ENCODE results near the gene UBR4.

Gene UBR4

GRCh38 chr1:19096036-19096833, 113.8 kb downstream of the UBR4 start:
- DNase-seq (ENCODE audit: low read depth, low spot score): peak; percentile 37

- no peak for DNase-seq (ENCODE audit: low read depth, low spot score)
Measured at GRCh38 chr1:19091196-19091953, 118.7 kb downstream of the UBR4 start.

- no peak for DNase-seq (ENCODE audit: low read depth, low spot score)
Measured at GRCh38 chr1:19089524-19089923, 120.5 kb downstream of the UBR4 start.

- DNase-seq (ENCODE audit: low read depth, low spot score): no peak
Measured at GRCh38 chr1:19088717-19089442, 121.2 kb downstream of the UBR4 start.

GRCh38 chr1:19087737-19088594, 122.1 kb downstream of the UBR4 start:
- DNase-seq (ENCODE audit: low read depth, low spot score): no peak

- DNase-seq (ENCODE audit: low read depth, low spot score): no peak
Measured at GRCh38 chr1:19087017-19087736, 122.9 kb downstream of the UBR4 start.

GRCh38 chr1:19086176-19086875, 123.7 kb downstream of the UBR4 start:
- DNase-seq (ENCODE audit: low read depth, low spot score): no peak

GRCh38 chr1:19084206-19084738, 125.8 kb downstream of the UBR4 start:
- DNase-seq (ENCODE audit: low read depth, low spot score): no peak

- DNase-seq (ENCODE audit: low read depth, low spot score): no peak
Measured at GRCh38 chr1:19083081-19083480, 127.0 kb downstream of the UBR4 start.

GRCh38 chr1:19081218-19081893, 128.7 kb downstream of the UBR4 start:
- no peak for DNase-seq (ENCODE audit: low read depth, low spot score)

GRCh38 chr1:19080721-19081120, 129.3 kb downstream of the UBR4 start:
- DNase-seq (ENCODE audit: low read depth, low spot score): no peak

- DNase-seq (ENCODE audit: low read depth, low spot score): no peak
Measured at GRCh38 chr1:19079541-19080472, 130.3 kb downstream of the UBR4 start.

- no peak for DNase-seq (ENCODE audit: low read depth, low spot score)
Measured at GRCh38 chr1:19078536-19078935, 131.5 kb downstream of the UBR4 start.

GRCh38 chr1:19076841-19077616, 133.0 kb downstream of the UBR4 start:
- no peak for DNase-seq (ENCODE audit: low read depth, low spot score)

GRCh38 chr1:19074902-19075721, 135.0 kb downstream of the UBR4 start:
- no peak for DNase-seq (ENCODE audit: low read depth, low spot score)

- no peak for DNase-seq (ENCODE audit: low read depth, low spot score)
Measured at GRCh38 chr1:19074361-19074901, 135.6 kb downstream of the UBR4 start.
